Activated CD4-positive, alpha-beta T cell treated with anti-CD3 and anti-CD28 coated beads, Interleukin-2, amount 10 ng/mL, durations not matched to agents 7 days and 5 days (primary cell): ENCODE results near the gene CRTC3. TPM values are rescaled to one million over a fixed set of nuclear protein-coding genes. Genes with fewer than 3 reads are reported as not detected.
A peak's percentile ranks its signal among the peaks of the same experiment; 100 is the strongest.
"Not testable (repeated sequence)": the region's sequence is repeated elsewhere in the genome, so short reads cannot be mapped to it uniquely, and the experiment has no call there.

ENCODE experiments used
- CTCF ChIA-PET: fragments of 350-600 bp; sonication (Branson Sonifier 250); formaldehyde crosslinking; loops from one replicate; lab custom pipeline; 2021; ENCODE audit warnings: antibody characterized with exemption; lab: Charles Lee
- POLR2A ChIA-PET: fragments of 350-600 bp; sonication (Branson Sonifier 250); formaldehyde crosslinking; loops from one replicate; lab custom pipeline; 2021; ENCODE audit warnings: antibody characterized with exemption; lab: Charles Lee
- DNase-seq: peaks from one replicate; pipeline ENCODE4 v3.0.0-alpha.2; 2020
- H3K27ac Mint-ChIP-seq: one replicate; pipeline ENCODE4 v1.8.0; 2021; ENCODE audit warnings: mild to moderate bottlenecking, moderate library complexity, mixed read lengths
- H3K27me3 Mint-ChIP-seq: one replicate; pipeline ENCODE4 v1.8.0; 2021; ENCODE audit warnings: mixed read lengths
- H3K36me3 Mint-ChIP-seq: one replicate; pipeline ENCODE4 v1.8.0; 2021; ENCODE audit warnings: low read depth, mixed read lengths
- H3K4me1 Mint-ChIP-seq: one replicate; pipeline ENCODE4 v1.8.0; 2021; ENCODE audit warnings: mixed read lengths
- H3K4me3 Mint-ChIP-seq: one replicate; pipeline ENCODE4 v1.8.0; 2021; ENCODE audit warnings: mild to moderate bottlenecking, moderate library complexity, mixed read lengths
- H3K9me3 Mint-ChIP-seq: one replicate; pipeline ENCODE4 v1.8.0; 2021; ENCODE audit warnings: mixed read lengths
- total RNA-seq, 2 experiments: library from RNA; stranded (reverse); gene quantifications; one replicate each; pipeline ENCODE4 v1.2.3, GENCODE V29; 2021

CRTC3 gene
- total RNA-seq, 2 experiments from 2014 or later = 85.1 to 90.7 TPM

DNA sequence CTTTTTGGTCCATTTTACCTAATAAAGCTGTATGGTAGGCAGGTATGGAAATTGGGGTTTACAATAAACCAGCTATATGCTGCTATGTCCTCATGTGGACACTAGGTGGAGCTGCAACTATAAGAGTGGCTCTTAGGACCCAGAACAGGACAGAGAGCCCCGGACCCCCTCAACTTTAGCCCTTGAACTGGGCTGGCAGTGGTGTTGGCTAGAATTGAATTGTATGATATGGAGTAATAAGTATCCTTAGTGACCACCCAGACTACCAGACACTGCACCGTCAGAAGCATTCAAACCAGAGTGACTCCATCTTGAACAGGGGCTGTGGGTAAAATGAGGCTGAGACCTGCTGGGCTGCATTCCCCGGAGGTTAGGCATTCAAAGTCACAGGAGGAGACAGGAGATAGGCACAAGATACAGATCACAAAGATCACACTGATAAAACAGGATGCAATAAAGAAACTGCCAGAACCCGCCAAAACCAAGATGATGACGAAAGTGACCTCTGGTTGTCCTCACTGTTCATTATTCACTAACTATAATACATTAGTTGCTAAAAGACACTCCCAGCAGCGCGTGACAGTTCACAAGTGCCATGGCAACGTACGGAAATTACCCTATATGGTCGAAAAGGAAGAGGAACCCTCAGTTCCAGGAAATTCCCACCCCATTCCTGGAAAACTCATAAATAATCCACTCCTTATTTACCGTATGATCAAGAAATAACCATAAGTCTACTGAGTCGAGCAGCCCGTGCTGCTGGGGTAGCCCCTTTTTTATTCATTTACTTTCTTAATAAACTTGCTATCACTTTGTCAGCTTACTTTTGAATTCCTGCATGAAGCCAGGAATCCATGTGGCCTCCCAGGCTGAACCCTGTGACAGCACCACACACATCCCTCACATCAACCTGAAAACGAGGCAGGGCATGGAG, 118.7 kb downstream of the CRTC3 start:
- peaks cover 11% of the 10 kb centered on the region for H3K36me3 Mint-ChIP-seq
- DNase-seq = peak; percentile 84
- POLR2A ChIA-PET = interaction anchor here (0.9 kb wide), 1 partner anchor 49 kb away, joined by 3 read pairs; no protein-coding TSS in a partner anchor
- H3K9me3 Mint-ChIP-seq = no peaks in the 10 kb centered on the region
- H3K27ac Mint-ChIP-seq = peak overlapping the region; percentile 85
- CTCF ChIA-PET = interaction anchor here (0.6 to 2.0 kb wide), 41 partner anchors 8 to 342 kb away, joined by 3 to 9 read pairs (median 4); partner anchors contain the start of genes BLM, CRTC3 and UNC45A
- H3K4me3 Mint-ChIP-seq = peak overlapping the region; percentile 1
- peaks cover 44% of the 10 kb centered on the region for H3K4me1 Mint-ChIP-seq
- H3K27me3 Mint-ChIP-seq = no peaks in the 10 kb centered on the region

DNA sequence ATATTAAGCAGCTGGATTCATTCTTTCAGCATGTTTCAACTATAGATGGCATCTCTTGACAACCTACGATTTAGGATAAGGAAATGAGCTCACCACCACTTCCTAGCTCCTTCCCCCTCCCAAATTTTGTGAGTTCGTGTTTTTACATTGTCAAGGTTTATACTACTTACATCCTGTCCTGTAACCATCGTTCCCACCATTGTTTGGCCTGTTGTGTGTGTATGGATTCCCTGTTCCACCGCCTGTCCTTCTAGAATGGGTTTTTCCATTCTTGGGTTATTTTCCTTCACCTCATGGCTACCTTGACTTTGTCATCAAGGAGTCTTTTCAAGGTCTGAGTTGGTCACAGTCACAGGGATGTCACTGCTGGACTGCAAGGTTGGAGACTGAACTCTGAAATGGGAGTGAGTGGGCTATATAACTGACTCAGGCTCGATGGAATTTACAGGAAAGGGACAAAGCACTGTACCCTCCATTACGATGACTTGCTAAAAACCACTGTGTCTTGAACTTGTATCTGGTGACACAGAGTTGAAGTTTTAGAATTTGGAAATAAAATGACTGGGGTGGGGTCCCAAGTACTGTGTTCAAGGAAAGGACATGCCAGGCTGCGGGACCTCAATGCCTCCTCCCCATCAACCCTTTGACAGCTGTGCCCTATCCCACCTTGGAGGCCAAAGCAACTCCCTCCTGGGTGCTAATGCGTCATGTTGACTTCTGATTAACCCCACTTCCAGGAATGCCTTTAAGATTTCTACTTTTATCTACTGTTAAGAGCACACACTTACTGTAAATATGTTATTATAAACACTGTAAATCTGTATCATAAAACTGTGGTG, 120.6 kb downstream of the CRTC3 start:
- Mint-ChIP-seq H3K4me3 (no peak overlapping the region), H3K27me3 (no peaks in the 10 kb centered on the region), H3K4me1 (peaks cover 53% of the 10 kb centered on the region), H3K36me3 (peaks cover 2% of the 10 kb centered on the region), H3K9me3 (no peaks in the 10 kb centered on the region), H3K27ac (peak overlapping the region; percentile 85)
- peak; percentile 44 for DNase-seq
- CTCF ChIA-PET = interaction anchor here (0.9 to 1.8 kb wide), 4 partner anchors 27 to 236 kb away, joined by 5 to 6 read pairs (median 5); no protein-coding TSS in a partner anchor
- POLR2A ChIA-PET = interaction anchor here (1.0 kb wide), 1 partner anchor 67 kb away, joined by 4 read pairs; the partner anchor contains the start of gene BLM

DNA sequence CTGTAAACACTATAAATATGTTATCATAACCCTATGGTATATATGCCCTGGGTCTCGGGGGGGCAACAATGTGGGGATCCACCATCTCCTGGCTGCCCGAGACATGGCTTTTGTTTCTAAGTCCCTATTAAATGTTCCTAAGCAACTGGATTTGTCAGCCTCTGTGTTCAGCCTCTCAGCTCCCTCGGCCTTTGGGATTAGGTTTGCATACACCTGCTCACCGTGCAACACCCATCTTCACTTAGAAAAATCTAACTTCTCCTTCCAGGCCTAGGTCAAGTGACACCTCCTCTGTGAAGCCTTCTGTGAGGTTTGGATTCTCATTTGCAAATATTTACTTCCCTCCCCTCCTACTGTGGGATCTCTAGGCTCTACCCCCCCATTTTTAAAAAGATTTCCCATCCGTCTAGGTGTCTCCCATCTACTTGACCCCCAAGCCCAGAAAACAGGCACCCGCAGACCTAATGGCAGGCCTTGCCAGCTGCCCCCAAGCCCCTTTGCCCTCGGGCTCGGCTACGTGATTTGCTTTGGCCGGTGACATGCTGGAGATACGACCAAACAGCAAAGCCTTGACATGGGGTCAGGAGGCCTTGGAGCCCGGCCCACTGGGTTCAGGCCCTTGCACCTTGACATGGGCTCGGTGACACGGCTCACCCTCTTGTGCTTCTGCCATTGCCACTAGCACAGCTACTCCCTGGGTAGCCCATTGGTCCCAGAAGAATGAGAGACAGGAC, 121.4 kb downstream of the CRTC3 start:
- ChIA-PET POLR2A (no interaction called here), CTCF (interaction anchor here (0.6 to 3.5 kb wide), 3 partner anchors 19 to 77 kb away, joined by 4 to 24 read pairs (median 5); no protein-coding TSS in a partner anchor)
- Mint-ChIP-seq H3K27ac (no peak overlapping the region), H3K4me3 (no peak overlapping the region), H3K27me3 (peaks cover 4% of the 10 kb centered on the region), H3K9me3 (no peaks in the 10 kb centered on the region), H3K4me1 (peaks cover 57% of the 10 kb centered on the region), H3K36me3 (peaks cover 2% of the 10 kb centered on the region)
- no peak for DNase-seq

DNA sequence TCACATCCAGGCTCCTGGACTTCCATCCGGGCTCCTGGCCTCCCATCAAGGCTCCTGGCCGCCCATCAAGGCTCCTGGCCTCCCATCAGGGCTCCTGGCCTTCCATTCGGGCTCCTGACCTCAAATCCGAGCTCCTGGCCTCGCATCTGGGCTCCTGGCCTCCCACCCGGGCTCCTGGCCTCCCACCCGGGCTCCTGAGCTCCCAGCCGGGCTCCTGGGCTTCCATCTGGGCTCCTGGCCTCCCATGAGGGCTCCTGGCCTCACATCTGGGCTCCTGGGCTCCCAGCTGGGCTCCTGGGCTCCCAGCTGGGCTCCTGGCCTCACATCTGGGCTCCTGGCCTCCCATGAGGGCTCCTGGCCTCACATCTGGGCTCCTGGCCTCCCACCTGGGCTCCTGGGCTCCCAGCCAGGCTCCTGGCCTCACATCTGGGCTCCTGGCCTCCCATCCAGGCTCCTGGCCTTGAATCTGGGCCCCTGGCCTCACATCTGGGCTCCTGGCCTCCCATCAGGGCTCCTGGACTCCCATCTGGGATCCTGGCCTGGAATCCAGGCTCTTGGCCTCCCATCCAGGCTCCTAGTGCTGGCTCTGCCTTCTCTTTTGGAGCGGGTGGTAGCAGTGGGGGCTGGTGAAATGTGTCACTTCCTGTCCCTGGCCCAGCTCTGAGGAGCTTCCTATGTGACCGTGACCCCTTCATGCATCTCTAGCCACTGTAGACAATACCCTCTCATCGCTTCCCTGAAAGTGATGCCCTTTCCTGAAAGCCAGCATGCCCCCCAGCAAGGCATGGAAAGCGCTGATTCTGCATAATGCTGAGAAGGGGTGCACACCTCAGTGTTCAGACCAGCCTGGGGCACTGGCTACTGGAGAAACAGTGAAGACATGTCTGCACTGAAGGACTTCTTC, 124.8 kb downstream of the CRTC3 start:
- no peak for DNase-seq
- ChIA-PET CTCF (interaction anchor here (0.5 to 3.5 kb wide), 6 partner anchors 15 to 479 kb away, joined by 3 to 24 read pairs (median 4); no protein-coding TSS in a partner anchor), POLR2A (no interaction called here)
- peaks cover 5% of the 10 kb centered on the region for H3K36me3 Mint-ChIP-seq
- peak overlapping the region; percentile 62 for H3K27ac Mint-ChIP-seq
- peaks cover 2% of the 10 kb centered on the region for H3K9me3 Mint-ChIP-seq
- H3K4me1 Mint-ChIP-seq = peaks cover 65% of the 10 kb centered on the region
- H3K27me3 Mint-ChIP-seq = peaks cover 12% of the 10 kb centered on the region
- H3K4me3 Mint-ChIP-seq = no peak overlapping the region

DNA sequence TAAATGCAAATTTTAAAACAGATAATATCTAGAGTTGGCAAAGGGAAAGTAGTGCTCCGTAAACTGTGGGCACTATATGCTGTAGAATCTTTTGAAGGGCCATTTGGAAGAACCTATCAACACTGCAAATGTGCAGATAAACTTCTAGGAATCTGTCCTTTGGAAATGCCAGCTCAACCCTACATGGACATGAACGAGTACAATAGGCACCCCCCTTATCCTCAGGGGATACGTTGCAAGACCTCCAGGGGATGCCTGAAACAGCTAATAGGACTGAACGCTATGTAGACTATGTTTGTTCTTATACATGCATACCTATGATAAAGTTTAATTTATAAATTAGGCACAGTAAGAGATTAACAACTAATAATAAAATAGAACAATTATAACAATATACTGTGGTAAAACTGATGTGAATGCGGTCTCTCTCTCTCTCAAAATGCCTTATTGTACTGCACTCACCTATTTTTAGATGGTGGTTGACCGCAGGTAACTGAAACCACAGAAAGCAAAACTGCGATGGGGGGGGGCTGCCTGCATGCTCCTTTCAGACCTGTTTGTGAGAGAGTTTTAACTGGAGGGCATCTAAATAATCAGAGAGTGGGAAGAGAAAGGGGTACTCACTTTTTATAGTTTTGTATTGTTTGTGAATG, 127.9 kb downstream of the CRTC3 start:
- CTCF ChIA-PET, POLR2A ChIA-PET: not testable (repeated sequence)
- H3K27me3 Mint-ChIP-seq = peaks cover 16% of the 10 kb centered on the region

DNA sequence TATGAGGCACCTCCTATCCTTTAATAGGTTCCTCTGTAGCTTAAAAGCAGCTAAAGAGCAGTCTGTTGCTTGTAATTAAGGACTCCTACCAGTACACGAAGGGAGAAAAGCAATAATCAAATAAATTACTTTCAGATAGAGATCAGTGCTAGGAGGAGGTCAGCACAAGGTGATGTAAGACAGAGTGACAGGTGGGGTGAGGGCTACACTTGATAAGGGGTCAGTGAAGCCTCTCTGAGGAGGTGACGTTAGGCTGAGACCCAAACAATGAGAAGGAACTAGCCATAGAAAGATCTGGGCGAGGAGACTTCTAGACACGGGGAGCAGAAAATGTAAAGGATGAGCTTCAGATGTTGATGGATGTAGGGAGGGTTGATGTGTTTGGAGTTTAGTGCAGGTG, 129.8 kb downstream of the CRTC3 start:
- Mint-ChIP-seq H3K27ac (peak overlapping the region; percentile 21), H3K4me1 (peaks cover 90% of the 10 kb centered on the region), H3K4me3 (no peak overlapping the region), H3K36me3 (peaks cover 24% of the 10 kb centered on the region), H3K27me3 (peaks cover 21% of the 10 kb centered on the region), H3K9me3 (peaks cover 6% of the 10 kb centered on the region)
- no peak for DNase-seq
- ChIA-PET POLR2A (no interaction called here), CTCF (interaction anchor here (0.7 to 2.2 kb wide), 4 partner anchors 11 to 58 kb away, joined by 3 to 6 read pairs (median 4); partner anchors contain the start of gene BLM)

More for the DNA sequence above, 127.9 kb downstream of the CRTC3 start:
- DNase-seq = peak; percentile 76
- Mint-ChIP-seq H3K4me1 (peaks cover 74% of the 10 kb centered on the region), H3K4me3 (peak overlapping the region; percentile 58), H3K27ac (peak overlapping the region; percentile 79), H3K36me3 (peaks cover 12% of the 10 kb centered on the region)
- not testable (repeated sequence) for H3K9me3 Mint-ChIP-seq

DNA sequence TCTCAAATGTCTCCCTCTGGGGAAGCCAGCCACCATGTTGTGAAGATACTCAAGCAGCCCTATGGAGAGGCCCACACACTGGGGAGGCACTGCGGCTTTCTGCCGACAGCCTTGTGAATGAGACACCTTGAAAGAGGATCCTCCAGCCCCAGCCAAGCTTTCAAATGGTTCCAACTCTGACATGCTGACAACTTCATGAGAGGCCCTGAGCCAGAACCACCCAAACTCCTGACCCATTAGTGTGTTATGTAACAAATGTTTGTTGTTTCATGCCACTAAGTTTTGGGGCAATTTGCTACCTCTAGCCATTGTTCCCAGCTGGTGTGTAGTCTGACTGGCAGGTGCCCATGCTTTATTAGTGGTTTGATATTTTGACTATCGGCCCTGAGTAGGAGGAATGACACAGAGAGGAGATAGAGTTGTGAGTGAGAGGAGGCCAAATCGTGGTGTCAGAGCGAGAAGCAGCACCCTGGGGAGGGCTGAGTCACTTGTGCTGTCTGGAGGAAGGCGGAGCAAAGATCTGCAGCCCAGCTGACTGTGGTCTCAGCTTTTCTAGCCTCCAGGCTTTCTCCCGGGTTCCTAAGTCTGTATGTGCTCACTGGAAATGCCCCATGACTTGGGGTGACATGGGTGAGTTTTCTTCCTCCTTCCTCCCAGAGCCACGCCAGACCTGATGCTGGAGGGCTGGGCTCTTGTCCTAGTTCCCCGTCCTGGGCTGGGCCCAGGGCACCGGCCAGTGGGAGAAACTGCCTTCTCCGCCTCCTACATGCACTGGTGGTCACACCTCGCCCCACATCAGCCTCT, 130.7 kb downstream of the CRTC3 start:
- Mint-ChIP-seq H3K27me3 (peaks cover 21% of the 10 kb centered on the region), H3K36me3 (peaks cover 24% of the 10 kb centered on the region), H3K27ac (peak overlapping the region; percentile 81), H3K4me3 (peak overlapping the region; percentile 55), H3K4me1 (peaks cover 86% of the 10 kb centered on the region), H3K9me3 (peaks cover 6% of the 10 kb centered on the region)
- ChIA-PET CTCF (interaction anchor here (1.0 to 2.2 kb wide), 3 partner anchors 12 to 29 kb away, joined by 3 to 6 read pairs (median 4); no protein-coding TSS in a partner anchor), POLR2A (interaction anchor here (1.0 kb wide), 1 partner anchor 210 kb away, joined by 4 read pairs; no protein-coding TSS in a partner anchor)
- DNase-seq = peak; percentile 81

DNA sequence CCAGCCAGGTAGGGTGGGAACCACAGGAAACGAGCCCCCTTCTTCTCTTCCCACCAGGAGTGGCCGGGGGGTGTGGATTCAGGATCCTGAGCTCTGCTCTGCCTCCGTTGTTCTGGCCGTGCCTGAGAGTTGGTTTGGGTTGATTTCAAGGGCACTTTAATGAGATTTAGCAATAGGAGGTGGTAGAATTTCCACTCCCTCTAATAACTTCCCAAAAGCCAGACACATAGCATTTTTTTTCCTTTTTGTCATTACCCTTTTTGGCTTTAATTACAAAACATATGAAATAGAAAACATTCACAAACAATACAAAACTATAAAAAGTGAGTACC, 131.2 kb downstream of the CRTC3 start:
- H3K9me3 Mint-ChIP-seq, DNase-seq: not testable (repeated sequence)
- Mint-ChIP-seq H3K27me3 (peaks cover 19% of the 10 kb centered on the region), H3K4me3 (peak overlapping the region; percentile 55), H3K36me3 (peaks cover 26% of the 10 kb centered on the region), H3K27ac (peak overlapping the region; percentile 81), H3K4me1 (peaks cover 88% of the 10 kb centered on the region)
- CTCF ChIA-PET = interaction anchor here (1.0 to 2.2 kb wide), 2 partner anchors 11 to 16 kb away, joined by 4 to 6 read pairs; no protein-coding TSS in a partner anchor
- POLR2A ChIA-PET = interaction anchor here (1.0 kb wide), 1 partner anchor 209 kb away, joined by 4 read pairs; no protein-coding TSS in a partner anchor

DNA sequence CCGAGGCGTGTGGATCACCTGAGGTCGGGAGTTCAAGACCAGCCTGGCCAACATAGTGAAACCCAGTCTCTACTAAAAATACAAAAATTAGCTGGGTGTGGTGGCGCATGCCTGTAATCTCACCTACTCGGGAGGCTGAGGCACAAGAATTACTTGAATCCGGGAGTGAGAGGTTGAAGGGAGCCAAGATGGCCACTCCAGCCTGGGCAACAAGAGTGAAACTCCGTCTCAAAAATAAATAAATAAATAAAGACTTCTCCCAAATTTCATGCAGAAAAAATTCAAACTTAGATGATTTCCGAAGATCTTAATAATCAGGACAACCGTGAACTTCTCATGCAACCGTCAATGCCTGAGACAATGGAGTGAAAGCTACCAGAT, 134.3 kb downstream of the CRTC3 start:
- Mint-ChIP-seq H3K27me3 (peaks cover 10% of the 10 kb centered on the region), H3K36me3 (peaks cover 23% of the 10 kb centered on the region), H3K4me1 (peaks cover 85% of the 10 kb centered on the region), H3K27ac (peak overlapping the region; percentile 95), H3K4me3 (peak overlapping the region; percentile 79)
- not testable (repeated sequence) for DNase-seq, H3K9me3 Mint-ChIP-seq
- ChIA-PET CTCF (interaction anchor here (0.6 to 3.6 kb wide), 3 partner anchors 13 to 53 kb away, joined by 3 to 13 read pairs (median 4); partner anchors contain the start of gene BLM), POLR2A (interaction anchor here (0.7 kb wide), 1 partner anchor 220 kb away, joined by 3 read pairs; the partner anchor contains the start of gene FES)
